Hematopoietic multipotent progenitor cell (in vitro differentiated cells): ENCODE results near the gene SPATS2L. TPM values are rescaled to one million over a fixed set of nuclear protein-coding genes. Genes with fewer than 3 reads are reported as not detected.

Experiments used
- DNase-seq, 3 donors: peaks; one replicate each; pipeline ENCODE4 v3.0.0-alpha.2; 2011 to 2015; ENCODE audit warnings: low read depth in 2 of 3, low spot score in 2 of 3
- total RNA-seq: library from RNA; depleted of rRNA; stranded (reverse); fragments of >200 nt; gene quantifications from one replicate; pipeline ENCODE4 v1.2.3, GENCODE V29; 2012

The SPATS2L gene
- total RNA-seq, 1 donor = 6.5 TPM

DNA sequence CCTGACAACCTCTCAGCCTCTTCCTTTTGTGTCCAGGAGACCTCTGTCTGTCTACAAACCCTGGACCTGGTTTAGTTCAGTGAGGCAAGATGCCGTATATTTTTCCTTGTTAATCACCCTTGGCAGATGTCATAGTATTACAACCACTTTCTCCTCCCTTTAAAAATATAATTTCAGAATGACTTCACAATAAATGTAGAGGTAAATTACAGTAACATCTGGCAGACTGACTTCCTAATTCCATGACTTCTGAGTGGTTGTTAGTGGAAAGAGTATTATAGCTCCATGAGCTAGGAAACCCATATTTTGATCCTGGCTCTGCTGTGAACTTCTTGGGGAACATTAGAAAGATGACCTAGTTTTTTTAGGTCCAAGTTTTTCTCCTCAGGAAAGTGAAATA is 39.5 kb downstream of the SPATS2L start:
- DNase-seq = no peak

DNA sequence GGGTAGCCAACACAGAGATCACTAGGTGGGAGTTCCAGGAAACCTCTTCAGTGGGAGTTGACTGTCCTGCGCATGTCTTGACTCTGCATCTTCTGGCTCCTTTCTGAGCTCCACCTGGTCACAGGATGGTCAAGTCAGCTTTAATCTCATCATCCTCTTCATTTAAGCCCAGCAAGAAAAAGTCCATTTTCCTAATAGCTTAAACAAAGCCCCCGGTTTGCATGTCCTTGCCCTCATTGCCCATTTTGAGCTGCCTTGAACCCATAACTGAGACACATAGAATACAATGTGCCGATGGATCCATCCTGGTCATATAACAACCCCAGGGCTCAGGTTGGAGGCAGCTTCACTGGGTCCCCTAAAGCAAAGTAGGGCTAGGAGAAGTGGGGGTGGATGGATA is 40.8 kb downstream of the SPATS2L start:
- DNase-seq = no peak

DNA sequence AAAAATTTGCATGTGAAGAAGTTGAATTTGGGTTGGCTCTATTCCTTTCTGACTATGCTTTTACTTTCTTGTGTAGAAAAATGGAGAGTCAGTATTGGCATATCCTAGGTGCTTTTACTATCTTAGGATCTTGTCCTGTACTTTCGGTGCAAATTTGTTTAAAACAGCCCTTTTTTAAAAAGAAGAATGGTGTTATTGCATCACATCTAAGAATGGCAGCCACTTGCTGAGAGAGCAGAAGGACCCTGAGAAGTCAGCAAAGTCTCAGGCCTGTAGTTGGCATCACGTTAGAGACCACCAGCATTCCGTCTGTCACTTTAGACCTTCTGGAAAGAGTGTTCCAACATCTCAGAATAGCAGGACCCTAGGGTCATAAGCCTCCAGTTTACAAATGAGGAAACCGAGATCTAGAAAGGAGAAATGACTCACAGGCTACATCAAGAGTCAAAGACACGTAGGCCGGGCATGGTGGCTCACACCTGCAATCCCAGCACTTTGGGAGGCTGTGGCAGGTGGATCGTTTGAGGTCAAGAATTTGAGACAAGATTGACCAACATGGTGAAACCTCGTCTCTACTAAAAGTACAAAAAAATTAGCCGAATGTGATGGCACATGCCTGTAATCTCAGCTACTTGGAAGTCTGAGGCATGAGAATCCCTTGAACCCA is 42.5 kb downstream of the SPATS2L start:
- no peak for DNase-seq

DNA sequence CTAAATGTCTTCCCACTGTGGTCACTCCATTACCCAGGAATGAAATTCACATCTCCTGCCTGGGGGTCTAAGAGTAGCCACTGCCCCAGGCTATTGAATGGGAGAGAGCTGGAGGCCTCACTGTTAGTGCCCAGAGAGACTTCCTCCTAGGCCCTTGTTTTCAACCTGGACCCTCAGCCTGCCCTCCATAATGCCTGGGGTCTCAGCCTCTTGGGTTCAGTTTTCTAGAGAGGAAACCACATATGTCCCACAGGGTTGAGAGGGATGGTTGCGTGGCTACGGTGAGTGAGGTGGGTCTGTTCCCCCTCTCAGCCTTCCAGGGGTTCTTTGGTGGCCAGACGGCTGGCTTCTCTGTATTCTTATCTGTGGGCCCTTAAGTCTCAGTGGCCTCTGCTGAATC is 43.4 kb downstream of the SPATS2L start:
- DNase-seq = no peak

DNA sequence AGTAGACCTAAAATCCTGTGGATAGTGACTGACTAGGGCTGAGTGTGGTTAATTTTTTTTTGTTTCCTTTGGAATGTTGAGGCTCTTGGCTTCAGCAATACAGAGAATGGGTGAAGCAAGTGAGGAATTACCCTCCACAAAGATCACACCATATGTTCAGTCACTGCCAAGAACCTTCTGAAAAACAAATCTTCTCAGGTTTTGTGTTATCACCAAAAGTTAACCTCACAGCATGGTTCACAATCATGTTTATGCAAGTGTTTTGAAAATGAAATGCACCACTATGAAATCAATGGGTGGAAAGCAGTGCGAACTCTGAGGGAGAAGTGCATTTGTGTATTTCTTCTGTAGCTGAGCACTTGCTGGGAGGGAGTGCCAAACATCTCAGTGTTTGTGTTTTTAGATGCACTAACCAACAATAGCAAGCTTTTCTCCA is 44.4 kb downstream of the SPATS2L start:
- no peak for DNase-seq

DNA sequence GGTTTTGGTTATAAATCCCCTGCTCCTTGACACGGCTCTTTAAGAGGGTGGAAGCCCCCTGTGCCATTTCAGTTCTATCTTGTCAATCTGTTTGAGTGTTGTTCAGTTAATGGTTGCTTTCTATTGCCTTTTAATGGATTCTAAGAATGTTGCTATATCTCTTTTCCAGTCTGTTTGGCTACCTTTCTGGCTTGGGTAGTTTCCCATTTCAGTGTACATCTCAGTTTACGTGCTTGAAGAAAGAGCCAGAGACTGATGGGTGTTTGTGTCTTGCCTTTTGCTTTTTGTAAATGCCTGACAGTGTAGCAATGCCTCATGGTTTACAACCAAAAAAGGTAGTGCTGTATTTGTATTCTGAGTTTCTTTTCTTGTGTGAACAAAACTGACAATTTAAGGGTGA is 45.3 kb downstream of the SPATS2L start:
- DNase-seq = no peak

DNA sequence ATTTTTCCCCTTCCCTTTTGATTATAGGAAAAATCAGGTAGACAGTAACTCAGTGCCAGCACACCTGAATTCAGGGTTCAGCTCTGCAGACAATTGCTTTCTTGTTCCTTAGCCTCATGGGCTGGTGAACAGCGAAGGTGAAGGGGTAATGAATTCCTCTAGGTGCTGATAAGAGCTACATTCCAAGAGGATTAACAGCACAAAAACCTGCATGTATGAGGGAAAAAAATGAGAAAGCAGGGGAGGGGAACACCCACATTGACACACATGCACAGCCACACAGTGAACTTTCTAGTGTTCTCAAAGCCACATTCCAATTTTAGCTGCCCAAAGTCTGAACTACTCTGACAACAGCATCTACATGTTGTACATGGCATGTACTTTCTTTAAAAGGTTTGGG is 46.1 kb downstream of the SPATS2L start:
- no peak for DNase-seq

DNA sequence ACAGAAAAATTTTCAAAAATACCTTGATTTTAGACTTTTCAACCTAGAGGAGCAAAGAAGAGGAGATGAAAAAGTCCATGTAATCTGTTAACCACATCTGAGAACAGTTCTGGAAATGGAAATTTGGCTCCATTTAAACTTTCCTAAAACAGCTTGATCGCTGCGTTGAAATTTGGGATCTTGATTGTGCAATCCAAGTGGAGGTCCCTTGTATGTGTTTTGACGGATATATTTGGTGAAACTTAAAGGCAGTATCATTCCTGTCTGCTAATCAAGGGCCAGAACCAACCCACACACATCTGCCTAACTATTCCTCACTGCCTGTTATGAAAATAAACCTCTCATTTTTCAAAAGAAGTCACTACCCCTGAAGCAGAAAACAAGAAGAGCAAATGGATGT is 46.6 kb downstream of the SPATS2L start:
- DNase-seq = no peak

DNA sequence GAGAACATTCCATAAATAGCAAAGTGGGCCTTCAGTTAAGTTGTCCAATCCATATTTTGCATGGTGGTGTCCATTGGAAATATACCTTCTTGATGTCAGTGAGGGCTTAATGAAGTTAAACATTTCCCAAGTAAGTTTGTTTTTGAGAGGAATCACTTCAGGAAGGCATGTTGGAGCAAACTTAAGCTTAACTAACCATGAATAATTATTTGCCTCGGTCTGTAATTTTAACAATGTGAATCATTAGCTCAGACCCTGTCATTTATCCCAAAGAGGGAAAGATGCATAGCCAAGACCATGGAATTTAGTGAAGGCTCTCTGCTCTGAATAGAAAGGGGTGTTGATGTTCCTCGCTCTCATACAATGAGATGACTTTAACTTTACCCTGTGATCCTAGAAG is 47.4 kb downstream of the SPATS2L start:
- no peak for DNase-seq

DNA sequence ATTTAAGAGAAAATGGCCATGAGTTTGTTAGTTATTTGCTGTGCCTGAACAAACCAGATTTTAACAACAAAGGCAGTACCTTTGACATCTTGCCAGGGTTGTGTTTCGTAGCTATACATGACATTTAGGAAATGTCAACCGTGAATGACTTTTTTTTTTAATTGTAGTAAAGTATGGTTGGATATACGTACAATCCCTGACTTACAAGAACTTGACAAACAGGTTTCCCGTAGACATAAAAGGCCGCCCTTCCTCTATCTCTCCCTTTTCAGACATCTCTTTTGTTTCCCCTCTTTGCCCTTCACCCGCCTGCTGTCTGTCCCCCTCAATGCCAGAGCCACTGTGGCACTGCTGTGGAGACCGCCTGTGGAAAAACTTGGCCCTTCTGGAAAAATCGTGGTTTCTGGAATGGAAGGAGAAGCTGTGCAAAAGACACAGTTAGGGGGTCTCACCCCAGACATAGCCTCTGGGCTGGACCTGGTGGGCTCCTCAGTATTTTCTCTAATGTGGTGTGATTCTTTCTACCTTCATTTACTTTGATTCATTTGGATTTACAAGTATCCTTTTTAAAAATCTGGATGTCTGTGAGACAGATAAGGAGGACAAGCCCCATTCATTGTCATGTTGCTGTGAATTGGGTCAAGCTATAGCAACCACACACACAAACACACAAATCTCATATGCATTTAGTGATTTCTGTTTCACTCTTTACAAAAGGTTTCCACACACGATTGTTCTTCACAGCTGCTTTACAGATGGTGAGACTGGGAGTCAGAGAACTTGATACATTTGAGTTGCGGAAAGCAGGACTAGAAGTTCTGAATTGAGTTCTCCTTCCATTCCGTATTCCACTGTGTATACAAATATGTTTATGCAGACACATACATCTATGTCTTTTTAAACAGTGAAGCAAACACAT is 48.6 kb downstream of the SPATS2L start:
- no peak for DNase-seq

DNA sequence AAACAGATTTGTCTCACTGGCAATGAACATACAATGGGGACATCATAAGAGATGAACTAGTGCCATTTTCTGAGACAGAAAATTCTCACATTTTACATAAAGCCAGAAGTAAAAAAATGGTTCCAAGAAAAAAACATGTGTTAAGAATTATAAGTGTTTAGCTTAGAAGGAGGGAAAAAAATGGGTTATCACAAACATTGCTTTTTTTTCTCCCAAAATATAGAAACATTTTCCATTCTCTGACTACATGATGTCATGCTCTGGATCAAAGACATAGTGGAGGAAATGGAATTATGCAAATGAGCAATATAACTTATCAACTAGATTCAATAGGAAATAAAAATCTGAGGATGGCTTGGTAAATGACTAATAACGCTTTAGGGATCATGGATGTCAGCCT is 49.8 kb downstream of the SPATS2L start:
- no peak for DNase-seq

DNA sequence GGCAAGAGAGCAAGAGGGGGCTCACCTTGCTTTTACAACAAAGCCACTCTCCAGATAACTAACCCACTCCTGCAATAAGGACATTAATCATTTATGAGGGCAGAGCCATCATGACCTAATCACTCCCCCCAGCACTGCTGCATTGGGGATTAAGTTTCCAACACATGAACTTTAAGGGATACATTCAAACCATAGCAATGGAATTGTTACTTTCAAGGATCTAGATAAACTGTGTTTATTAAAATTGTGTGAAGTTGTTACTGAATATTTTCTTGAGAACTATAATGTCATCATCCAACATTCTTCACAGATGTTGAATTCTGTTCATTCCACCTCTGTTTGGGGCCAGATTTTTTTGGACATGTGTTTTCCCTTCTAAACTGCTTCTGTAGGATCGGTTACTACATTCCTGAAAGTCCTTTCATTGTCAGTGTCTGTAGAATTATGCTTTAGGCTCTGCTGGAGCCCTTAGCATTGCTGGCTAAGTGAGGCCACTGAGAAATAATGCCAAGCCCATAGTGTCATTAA is 50.4 kb downstream of the SPATS2L start:
- no peak for DNase-seq

DNA sequence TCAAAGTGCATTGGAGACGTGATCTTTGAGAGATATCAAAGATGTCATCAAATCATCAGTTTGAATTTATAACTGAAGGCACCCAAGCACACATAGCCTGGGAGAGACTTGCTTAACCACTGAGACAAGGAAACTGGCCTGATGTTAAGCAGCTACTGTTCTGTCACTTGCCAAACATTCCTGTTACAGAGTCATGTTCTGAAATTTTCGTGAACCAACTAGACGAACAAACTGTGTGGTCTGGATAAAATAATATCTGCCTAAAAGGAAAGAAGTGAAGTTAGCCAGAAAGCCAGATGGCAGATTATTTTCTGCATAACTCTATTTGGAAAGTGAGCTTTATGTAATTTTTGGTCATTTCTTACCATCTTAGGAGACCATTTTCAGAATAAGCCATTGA is 51.4 kb downstream of the SPATS2L start:
- no peak for DNase-seq

DNA sequence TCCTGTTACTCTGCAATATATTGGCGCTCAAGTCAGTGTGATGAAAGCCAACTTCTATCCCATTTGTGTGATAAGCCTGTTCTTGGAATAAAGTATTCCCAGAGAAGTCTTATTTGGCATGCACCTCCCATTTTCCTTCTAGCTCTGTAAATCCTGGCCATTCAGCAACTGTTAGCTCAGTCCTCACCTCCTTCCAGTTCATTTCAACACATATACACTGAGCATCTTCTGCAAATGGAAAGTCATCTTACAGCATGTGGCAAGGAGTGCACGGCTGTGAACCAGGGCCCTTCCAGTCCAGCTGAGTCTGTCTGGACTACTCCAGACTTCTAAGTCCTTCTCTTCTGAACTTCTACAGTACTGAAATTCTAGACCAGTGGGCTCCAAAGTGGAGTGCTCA is 53.1 kb downstream of the SPATS2L start:
- no peak for DNase-seq

DNA sequence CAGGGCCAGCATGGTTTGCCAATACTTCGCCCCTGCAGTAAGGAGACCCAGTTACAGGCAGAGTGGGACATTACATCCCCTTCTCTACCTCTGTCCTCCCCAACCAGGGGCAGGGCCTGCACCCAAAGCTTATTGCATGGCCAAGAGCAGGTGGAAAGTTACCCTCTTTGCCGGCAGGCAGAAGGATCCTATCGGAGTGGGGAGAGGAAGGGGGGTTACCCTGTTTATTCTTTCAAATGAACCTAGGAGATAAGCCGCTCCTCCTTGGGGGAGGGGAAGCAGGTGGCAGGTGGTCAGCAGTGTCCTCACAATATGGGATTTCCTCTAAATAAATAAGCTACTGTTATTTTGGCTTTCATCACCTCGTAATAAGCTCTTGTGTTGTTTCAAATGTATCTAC is 53.9 kb downstream of the SPATS2L start:
- no peak for DNase-seq

DNA sequence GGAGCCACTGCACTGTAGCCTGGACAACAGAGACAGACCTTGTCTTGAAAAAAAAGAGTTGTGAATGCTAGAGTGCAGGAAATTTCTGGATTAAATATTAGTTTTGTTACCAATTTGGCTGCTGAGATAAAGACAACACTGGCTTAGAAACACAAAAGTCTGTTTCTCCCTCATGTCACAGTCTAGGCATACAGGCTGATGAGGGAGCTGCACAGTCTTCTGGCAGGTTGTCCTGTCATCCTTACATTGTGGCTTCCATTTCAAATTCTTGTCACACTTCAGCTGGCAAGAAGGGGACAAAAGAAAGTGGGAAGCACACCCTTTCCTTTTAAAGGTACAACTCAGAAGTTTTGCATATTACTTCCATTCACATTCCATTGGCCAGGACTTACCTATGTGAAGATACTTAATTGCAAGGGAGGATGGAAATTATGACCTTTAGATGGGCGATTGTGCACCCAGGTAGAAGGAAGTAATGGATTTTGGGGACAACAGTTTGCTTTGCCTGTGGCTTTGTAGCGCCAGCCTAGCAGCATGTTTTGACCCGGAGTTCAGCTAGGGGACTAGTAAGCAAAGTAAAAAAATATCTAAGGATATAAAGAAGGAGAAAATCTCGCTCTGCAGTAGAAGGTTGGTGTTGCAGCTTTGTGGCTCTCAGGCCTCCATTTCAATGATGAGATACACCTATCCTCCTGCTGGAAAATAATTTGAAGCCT is 55.9 kb downstream of the SPATS2L start:
- no peak for DNase-seq

DNA sequence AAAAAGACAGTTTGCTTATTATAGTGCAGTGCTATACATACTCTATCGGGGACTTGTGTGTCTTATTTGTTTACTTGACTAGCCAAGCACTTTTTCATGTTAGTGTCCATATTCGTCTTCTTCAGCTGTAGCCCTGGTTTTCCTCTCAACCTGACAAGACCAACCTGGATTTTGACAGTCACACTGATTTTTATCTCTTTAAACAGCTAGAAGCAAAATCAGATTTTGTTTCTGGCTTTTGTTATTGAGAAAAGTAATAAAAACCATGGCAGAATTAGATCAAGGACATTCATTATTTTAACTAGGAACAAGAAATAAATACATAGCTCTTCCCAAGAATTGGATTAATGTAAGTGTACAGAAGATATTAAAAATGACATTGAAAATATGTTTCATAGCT is 56.8 kb downstream of the SPATS2L start:
- DNase-seq = no peak

DNA sequence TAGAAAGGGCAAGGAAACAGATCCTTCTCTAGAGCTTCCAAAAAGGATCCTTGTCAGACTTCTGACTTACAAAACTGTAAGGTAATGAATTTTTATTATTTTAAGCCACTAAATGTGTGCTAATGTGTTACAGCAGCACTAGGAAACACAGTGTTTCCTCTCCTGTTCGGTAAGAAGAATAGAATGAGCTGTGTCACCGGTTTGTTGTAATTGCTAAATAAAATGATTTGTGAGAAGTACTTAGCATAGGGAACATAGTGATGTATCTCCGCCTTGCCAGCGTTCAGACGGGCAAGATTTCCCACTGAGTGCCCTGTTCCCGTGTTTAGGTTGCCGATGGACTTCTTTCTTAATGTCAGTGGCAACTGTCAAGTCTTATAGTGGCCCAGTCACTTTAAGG is 57.6 kb downstream of the SPATS2L start:
- no peak for DNase-seq

DNA sequence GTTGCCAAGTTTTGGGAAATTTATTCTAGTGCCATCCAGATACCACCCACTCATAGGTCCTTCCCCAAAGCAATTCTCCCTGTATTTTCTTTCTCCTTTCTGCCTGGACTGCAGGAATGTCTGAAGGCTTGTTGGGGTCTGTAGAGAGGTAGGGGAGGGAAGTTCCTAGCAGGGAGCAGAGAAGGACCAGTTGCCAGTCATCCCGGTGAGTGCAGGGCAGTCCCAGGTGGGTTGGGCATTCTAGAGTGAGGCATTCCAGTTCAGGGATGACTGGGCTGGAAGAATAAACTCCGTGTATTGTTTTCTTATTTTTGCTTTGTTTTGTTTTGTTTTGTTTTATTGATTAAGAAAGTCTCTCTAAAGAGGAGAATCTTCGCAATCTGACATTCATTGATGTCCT is 58.1 kb downstream of the SPATS2L start:
- no peak for DNase-seq

DNA sequence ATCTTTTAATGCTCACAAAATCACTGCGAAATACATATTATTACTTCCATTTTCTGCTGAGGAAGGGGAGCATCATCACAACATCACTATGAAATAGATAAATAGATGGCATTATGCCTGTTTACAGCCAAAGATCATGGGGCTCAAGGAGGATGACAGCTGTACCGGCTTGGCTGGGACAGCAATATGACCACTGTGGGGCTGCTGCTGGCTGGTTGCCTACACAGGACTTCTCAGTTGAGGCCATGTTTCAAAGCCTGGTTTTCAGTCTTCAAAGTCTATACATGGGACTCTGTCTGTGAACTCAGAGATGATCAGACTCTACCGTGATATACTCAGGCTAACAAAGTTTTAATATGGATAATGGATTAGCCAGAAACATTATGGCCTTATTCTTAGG is 58.7 kb downstream of the SPATS2L start:
- DNase-seq = no peak

DNA sequence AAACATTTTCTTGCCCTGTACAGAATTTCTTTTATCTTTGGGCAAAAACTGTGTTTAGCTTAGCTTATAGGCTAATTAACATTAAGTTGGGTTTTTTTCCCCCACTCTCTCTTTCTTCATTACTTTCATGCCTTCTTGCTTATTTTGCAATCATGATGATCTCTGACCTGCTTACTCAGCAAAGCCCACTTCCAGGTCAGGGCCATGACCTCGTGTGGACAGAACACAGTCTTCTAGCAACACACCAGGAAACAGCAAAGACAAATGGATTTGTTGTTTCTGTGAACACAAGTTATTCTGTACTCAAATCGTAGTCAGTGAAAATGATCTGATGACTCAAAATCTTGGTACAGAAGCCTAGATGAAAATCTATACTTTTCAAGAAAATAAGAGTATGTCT is 60.7 kb downstream of the SPATS2L start:
- no peak for DNase-seq
